Activated B cell treated with CpG ODN at 0.5 μM for 24 hours (primary cell): ENCODE data around the gene QRSL1. TPM values are rescaled to one million over a fixed set of nuclear protein-coding genes. Genes with fewer than 3 reads are reported as not detected.

ENCODE experiments used
- ATAC-seq: fragments of 200-7000 bp; cut with Tn5 transposase; one replicate; pipeline ENCODE4 v1.10.0; 2021; ENCODE audit warnings: low read depth, mild to moderate bottlenecking, moderate library complexity
- CTCF ChIA-PET: fragments of 350-600 bp; sonication (Branson Sonifier 250); formaldehyde crosslinking; loops from one replicate; lab custom pipeline; 2021; ENCODE audit warnings: antibody characterized with exemption; lab: Charles Lee
- POLR2A ChIA-PET: fragments of 350-600 bp; sonication (Branson Sonifier 250); formaldehyde crosslinking; loops from one replicate; lab custom pipeline; 2021; ENCODE audit warnings: antibody characterized with exemption; lab: Charles Lee
- DNase-seq: peaks from one replicate; pipeline ENCODE4 v3.0.0; 2022
- H3K27ac Mint-ChIP-seq: one replicate; pipeline ENCODE4 v1.8.0; 2020; ENCODE audit warnings: mixed read lengths
- H3K27me3 Mint-ChIP-seq: one replicate; pipeline ENCODE4 v1.8.0; 2021; ENCODE audit warnings: mixed read lengths
- H3K36me3 Mint-ChIP-seq: one replicate; pipeline ENCODE4 v1.8.0; 2021; ENCODE audit warnings: low read depth, mixed read lengths
- H3K4me1 Mint-ChIP-seq: one replicate; pipeline ENCODE4 v1.8.0; 2021; ENCODE audit warnings: mixed read lengths
- H3K4me3 Mint-ChIP-seq: one replicate; pipeline ENCODE4 v1.8.0; 2020; ENCODE audit warnings: mild to moderate bottlenecking, mixed read lengths
- H3K9me3 Mint-ChIP-seq: one replicate; pipeline ENCODE4 v1.8.0; 2020; ENCODE audit warnings: mixed read lengths
- intact Hi-C: fragments of 100-400 bp; cut with micrococcal nuclease; formaldehyde crosslinking; loops from one replicate; pipeline ENCODE4 v1.15.1; 2024
- total RNA-seq: library from RNA; stranded (reverse); gene quantifications from 2 replicates; pipeline ENCODE4 v1.2.3, GENCODE V29; 2022
- TF ChIP-seq, protein P1 (sequence below): fragments of 200-600 bp; IDR thresholded peaks from one replicate; pipeline ENCODE4 v1.8.0; 2022; ENCODE audit warnings: antibody characterized with exemption, mild to moderate bottlenecking

QRSL1 gene
- total RNA-seq, 1 donor from 2014 or later = 31.1 TPM

GRCh38 chr6:106612671-106613416 lies 16.5 kb upstream of the QRSL1 start:
- intact Hi-C loops = loop anchor here (5.0 kb wide), 1 partner anchor 54 kb away; no protein-coding TSS in a partner anchor
- no peak for DNase-seq
- CTCF ChIA-PET = interaction anchor here (1.0 to 4.2 kb wide), 2 partner anchors 366 to 385 kb away, joined by 3 to 22 read pairs; no protein-coding TSS in a partner anchor
- H3K27me3 Mint-ChIP-seq = no peaks in the 10 kb centered on the region
- peak overlapping the region; percentile 5 for H3K4me3 Mint-ChIP-seq
- peak overlapping the region; percentile 50 for H3K27ac Mint-ChIP-seq
- H3K4me1 Mint-ChIP-seq = peaks cover 70% of the 10 kb centered on the region
- ATAC-seq = no peak
- no peaks in the 10 kb centered on the region for H3K9me3 Mint-ChIP-seq
- POLR2A ChIA-PET = interaction anchor here (0.6 to 1.7 kb wide), 3 partner anchors 16 to 1045 kb away, joined by 3 to 7 read pairs (median 4); partner anchors contain the start of genes QRSL1 and RTN4IP1
- TF ChIP-seq, protein P1, sequence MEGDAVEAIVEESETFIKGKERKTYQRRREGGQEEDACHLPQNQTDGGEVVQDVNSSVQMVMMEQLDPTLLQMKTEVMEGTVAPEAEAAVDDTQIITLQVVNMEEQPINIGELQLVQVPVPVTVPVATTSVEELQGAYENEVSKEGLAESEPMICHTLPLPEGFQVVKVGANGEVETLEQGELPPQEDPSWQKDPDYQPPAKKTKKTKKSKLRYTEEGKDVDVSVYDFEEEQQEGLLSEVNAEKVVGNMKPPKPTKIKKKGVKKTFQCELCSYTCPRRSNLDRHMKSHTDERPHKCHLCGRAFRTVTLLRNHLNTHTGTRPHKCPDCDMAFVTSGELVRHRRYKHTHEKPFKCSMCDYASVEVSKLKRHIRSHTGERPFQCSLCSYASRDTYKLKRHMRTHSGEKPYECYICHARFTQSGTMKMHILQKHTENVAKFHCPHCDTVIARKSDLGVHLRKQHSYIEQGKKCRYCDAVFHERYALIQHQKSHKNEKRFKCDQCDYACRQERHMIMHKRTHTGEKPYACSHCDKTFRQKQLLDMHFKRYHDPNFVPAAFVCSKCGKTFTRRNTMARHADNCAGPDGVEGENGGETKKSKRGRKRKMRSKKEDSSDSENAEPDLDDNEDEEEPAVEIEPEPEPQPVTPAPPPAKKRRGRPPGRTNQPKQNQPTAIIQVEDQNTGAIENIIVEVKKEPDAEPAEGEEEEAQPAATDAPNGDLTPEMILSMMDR = no peak
- H3K36me3 Mint-ChIP-seq = peaks cover 22% of the 10 kb centered on the region

- POLR2A ChIA-PET = interaction anchor here (0.6 to 1.7 kb wide), 4 partner anchors 15 to 1044 kb away, joined by 3 to 12 read pairs (median 4); partner anchors contain the start of genes QRSL1 and RTN4IP1
- Mint-ChIP-seq H3K4me3 (peak overlapping the region; percentile 9), H3K4me1 (peaks cover 66% of the 10 kb centered on the region), H3K27ac (peak overlapping the region; percentile 77), H3K9me3 (no peaks in the 10 kb centered on the region), H3K36me3 (peaks cover 27% of the 10 kb centered on the region), H3K27me3 (no peaks in the 10 kb centered on the region)
- CTCF ChIA-PET = interaction anchor here (1.0 to 4.2 kb wide), 2 partner anchors 366 to 384 kb away, joined by 3 to 22 read pairs; no protein-coding TSS in a partner anchor
- DNase-seq = no peak
- intact Hi-C loops = loop anchor here (5.0 kb wide), 1 partner anchor 54 kb away; no protein-coding TSS in a partner anchor
- ATAC-seq = no peak
- TF ChIP-seq, protein P1 = no peak
Observed at GRCh38 chr6:106613590-106613989, 15.8 kb upstream of the QRSL1 start.

DNA sequence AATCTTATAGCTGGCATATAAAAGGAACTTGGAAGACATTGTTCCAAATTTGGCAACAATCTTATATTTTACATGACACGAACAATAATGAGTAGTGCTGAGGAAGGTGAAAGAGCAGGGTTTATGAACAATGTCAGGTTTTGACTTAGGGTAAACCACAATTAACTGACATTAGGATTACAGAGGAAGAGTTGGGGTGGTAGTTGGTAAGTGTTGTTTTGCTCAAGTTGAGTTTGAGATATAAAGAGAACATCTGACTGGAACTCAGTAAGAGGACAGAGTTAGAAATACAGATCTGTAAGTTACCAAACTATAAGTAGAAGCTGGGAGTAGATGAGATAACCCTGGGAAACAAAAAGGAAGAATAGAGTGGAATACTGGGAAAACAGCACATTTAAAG lies 15.2 kb upstream of the QRSL1 start:
- CTCF ChIA-PET = interaction anchor here (4.2 kb wide), 1 partner anchor 365 kb away, joined by 22 read pairs; no protein-coding TSS in a partner anchor

GRCh38 chr6:106614592-106615257 lies 14.7 kb upstream of the QRSL1 start:
- Mint-ChIP-seq H3K27me3 (no peaks in the 10 kb centered on the region), H3K4me3 (peak overlapping the region; percentile 19), H3K9me3 (no peaks in the 10 kb centered on the region), H3K36me3 (peaks cover 33% of the 10 kb centered on the region), H3K4me1 (peaks cover 55% of the 10 kb centered on the region), H3K27ac (peak overlapping the region; percentile 77)
- TF ChIP-seq, protein P1 = no peak
- intact Hi-C loops = loop anchor here (5.0 kb wide), 1 partner anchor 53 kb away; no protein-coding TSS in a partner anchor
- DNase-seq (no peak), ATAC-seq (peak; percentile 37)
- ChIA-PET POLR2A (interaction anchor here (0.6 to 1.7 kb wide), 3 partner anchors 14 to 72 kb away, joined by 6 to 12 read pairs (median 10); partner anchors contain the start of genes QRSL1 and RTN4IP1), CTCF (interaction anchor here (0.5 to 4.2 kb wide), 2 partner anchors 16 to 365 kb away, joined by 3 to 22 read pairs; no protein-coding TSS in a partner anchor)

More for the DNA sequence above, 15.2 kb upstream of the QRSL1 start:
- intact Hi-C loops = loop anchor here (5.0 kb wide), 1 partner anchor 53 kb away; no protein-coding TSS in a partner anchor
- peak overlapping the region; percentile 19 for H3K4me3 Mint-ChIP-seq
- DNase-seq (no peak), ATAC-seq (no peak)
- H3K27ac Mint-ChIP-seq = peak overlapping the region; percentile 77
- H3K36me3 Mint-ChIP-seq = peaks cover 32% of the 10 kb centered on the region
- TF ChIP-seq, protein P1 = no peak
- H3K27me3 Mint-ChIP-seq = no peaks in the 10 kb centered on the region
- no peaks in the 10 kb centered on the region for H3K9me3 Mint-ChIP-seq
- POLR2A ChIA-PET = interaction anchor here (0.6 to 1.7 kb wide), 3 partner anchors 15 to 359 kb away, joined by 3 to 12 read pairs (median 6); partner anchors contain the start of genes QRSL1 and RTN4IP1
- H3K4me1 Mint-ChIP-seq = peaks cover 61% of the 10 kb centered on the region
